HTERT RPE-1 (cell line): ENCODE measurements around the gene BMI1.
"Not testable (repeated sequence)": the region's sequence is repeated elsewhere in the genome, so short reads cannot be mapped to it uniquely, and the experiment has no call there.

ENCODE experiments used
- in situ Hi-C: fragments of 300-500 bp; cut with MboI; formaldehyde crosslinking; loops from 4 replicates; pipeline ENCODE4 v1.14.3; 2020; ENCODE audit warnings: low sequenced_read_pairs

The BMI1 gene

DNA sequence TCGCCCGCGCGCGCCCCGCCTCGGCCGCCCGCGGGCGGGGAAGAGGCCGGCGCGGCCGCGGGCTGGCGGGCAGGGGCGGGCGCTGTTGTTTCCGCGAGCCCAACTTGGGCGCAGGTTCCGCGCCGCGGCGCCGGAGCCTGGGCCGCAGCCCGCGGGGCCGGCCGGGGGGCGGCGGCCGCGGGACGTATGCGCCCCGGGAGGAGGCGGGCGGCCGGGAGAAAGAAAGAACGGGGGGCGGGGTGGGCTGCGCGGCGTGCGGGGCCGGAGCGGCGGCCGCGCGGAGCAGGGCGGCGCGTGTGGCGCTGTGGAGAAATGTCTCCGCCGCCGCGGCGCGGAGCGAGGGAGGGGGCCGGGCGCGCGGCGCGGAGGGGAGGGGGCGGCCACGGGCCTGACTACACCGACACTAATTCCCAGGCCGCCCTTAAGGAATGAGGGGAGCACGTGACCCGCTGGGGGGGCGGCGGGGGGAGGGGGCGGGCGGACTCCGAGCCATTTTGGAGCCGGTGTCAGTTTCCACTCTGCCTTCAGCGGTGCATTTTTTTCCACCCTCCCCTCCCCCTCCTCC lies at the start of gene BMI1:
BMI1 (plus strand) TSS at position 509 of the 565 bp plus-strand sequence. CDS start 5,351 bp downstream, outside the sequence.
- in situ Hi-C loops, result no loop called here

DNA sequence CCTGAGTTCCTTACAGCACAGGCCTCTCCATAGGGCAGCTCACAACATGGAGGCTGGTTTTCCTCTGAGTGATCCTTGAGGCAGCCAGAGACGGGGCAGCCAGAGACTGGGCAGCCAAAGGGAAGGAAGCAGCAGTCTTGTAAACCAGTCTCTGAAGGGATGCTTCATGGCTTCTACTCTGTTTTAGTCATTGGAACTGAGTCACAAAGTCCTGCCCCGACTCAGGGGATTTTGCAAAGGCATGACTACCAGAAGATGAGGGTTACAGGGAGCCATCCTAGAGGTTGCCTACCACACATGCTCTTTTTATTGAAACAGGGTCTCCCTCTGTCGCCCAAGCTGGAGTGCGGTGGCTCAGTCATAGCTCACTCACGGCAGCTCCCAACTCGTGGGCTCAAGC lies 49.1 kb upstream of the BMI1 start:
- in situ Hi-C loops, result no loop called here

DNA sequence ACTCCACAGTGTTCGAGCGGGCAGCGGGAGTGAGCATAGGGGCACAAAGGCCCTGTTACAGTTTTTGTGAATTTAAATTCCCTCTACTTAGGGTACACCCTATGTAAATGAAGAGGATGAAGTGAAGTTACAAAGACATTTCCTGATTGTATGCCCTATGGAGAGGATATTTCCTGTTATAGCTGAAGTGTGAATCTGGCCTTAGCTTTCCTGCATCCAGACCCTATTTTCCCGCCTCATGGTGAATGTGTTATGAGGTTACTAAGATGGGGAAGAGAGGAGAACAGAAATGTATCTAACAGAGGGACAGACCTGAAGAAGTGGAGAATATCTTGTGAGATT lies 42.5 kb upstream of the BMI1 start:
- in situ Hi-C loops, result no loop called here

DNA sequence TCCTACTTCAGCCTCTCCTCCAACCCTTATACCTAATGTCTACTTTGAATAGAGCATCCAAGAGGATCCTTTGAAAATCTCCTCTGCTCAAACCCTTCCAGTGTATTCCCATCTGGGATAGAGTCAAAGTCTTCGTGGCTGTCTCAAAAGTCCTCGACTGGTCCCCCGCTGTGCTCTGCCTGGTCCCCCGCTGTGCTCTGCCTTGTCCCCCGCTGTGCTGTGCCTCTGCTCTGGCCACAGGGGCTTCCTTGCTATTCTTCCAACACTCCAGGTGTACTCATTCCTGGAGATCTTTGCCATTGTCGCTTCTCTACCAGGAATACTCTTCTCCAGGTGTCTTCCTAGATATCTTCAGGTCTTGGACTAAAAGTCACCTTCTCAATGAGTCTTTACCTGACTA lies 40.8 kb upstream of the BMI1 start:
- in situ Hi-C loops, result no loop called here

DNA sequence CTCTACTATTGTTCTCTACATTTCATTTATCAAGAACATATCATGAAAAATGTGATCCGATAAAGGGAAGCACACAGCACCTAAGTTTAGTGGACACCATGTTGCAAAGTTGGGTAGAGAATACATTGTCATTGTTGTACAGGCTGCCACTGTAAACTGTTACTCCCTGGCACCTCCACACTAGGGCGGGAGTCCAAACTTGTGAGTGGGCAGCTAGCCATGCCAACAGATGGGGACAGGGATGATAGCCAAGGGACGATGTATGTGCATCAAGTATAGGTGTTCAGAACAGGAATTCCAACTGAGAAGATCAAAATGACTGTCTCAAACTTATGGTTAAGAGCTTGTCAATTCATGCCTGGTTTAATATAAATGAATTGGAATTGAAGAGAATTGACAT lies 35.8 kb upstream of the BMI1 start:
- in situ Hi-C loops, result no loop called here

DNA sequence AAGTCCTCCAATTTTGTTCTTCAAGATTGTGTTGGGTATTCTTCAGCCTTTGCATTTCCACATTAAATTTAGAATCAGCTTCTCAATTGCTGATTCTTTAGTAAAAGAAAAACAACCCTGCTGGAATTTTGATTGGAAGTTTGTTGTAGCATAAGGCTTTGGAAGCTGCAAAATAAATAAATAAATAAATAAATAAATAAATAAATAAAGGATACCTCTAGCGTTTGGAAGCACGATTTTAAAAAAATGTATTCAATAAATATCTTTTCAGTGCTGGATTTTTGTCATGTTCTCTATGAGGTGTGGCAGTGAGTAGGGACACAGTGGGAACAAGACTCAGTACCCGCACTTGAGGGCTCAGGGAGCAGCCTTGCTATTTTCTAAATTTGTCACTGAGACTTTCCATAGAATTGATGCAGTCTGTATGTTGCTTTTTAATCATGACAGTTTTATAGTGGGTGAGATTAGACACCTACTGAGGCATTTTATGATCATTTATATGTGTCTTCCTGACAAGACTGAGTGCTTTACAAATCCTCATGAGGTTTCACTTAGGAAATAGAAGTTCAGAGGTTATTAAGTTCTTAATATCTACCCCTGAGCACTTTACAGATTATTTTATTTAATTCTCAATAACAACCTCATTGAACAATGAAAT lies 27.0 kb upstream of the BMI1 start:
- in situ Hi-C loops, result no loop called here

DNA sequence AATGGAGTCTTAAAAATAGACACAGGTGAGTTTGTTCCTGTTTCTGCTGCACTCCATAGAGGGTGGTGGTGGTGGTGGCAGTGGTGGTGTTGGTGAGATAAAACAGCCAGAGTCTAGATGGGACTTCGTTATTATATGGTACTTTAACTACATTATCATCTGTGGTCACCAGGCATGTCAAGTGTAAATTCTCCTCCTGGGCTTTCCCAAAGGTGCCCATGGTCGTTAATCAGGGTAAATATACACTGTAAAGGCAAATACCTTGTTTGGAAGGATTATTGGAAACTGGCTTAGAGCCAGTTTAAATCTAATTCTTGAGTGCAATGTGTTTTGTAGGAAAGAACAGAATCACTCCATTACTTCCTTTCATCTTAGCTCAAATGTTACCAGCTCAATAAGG lies 26.2 kb upstream of the BMI1 start:
- in situ Hi-C loops, result no loop called here

DNA sequence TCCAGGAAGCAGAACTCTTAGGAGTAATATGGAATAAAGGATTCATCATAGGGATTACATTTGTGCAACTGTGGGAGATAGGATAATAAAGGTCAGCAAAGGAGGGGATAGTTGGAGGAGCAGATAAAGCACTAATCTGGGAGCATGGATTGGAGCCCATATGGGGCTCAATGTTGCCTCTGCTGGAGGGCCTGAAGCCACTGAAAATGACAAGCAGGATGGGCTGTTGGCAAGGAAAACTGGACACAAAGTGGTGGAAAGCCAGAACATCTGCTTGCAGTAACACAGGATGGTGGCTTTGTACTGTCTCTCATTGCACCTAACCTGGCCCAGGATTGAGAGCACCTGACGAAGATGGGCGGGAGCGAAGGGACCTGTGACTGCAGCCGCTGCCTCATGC lies 19.7 kb upstream of the BMI1 start:
- in situ Hi-C loops, result no loop called here

DNA sequence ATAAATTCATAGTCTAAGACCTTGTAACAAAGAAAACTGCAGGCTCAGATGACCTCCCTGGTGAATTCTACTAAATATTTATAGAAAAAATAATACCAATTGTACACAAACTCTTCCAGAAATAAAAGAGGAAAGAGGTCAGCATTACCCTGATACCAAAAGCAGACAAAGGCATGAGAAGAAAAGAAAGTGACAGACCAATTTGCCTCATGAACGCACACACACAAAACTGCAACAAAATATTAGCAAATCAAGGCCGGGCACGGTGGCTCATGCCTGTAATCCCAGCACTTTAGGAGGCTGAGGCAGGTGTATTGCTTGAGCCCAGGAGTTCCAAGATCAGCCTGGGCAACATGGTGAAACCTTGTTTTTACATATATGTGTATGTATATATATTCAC lies 17.4 kb upstream of the BMI1 start:
- in situ Hi-C loops, result no loop called here

DNA sequence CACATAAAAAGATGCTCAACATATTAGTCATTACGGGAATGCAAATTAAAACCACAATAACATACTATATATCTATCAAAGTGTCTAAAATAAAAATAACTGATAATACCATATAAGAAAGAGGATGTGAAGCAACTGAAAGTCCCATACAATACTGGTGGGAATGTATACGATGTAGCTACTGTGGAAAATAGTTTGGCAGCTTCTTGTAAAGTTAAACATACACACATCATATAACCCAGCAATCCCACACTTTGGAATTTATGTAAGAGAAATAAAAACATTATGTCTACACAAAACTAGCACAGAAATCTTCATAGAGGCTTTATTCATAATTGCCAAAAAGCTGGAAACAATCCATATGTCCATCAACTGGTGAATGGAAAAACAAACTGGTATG lies 15.2 kb upstream of the BMI1 start:
- in situ Hi-C loops, result no loop called here

DNA sequence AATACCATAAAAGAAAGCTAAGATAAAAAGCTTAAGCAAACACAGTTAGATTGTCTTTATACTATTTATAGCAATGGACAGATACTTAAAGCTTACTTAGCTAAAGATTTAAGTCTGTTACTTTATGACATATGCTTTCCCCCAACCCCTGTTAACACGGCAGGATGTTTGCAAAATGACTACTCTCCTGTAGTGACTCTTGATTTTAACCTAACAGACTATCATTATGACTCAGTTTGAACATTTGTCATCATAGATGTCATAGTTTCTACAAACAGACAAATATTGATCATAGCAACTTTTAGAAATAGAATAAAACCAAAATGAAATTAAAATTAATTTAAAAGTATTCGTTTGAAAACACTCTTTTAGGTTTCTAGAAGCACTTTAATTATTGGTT lies 12.5 kb upstream of the BMI1 start:
- in situ Hi-C loops, result no loop called here

DNA sequence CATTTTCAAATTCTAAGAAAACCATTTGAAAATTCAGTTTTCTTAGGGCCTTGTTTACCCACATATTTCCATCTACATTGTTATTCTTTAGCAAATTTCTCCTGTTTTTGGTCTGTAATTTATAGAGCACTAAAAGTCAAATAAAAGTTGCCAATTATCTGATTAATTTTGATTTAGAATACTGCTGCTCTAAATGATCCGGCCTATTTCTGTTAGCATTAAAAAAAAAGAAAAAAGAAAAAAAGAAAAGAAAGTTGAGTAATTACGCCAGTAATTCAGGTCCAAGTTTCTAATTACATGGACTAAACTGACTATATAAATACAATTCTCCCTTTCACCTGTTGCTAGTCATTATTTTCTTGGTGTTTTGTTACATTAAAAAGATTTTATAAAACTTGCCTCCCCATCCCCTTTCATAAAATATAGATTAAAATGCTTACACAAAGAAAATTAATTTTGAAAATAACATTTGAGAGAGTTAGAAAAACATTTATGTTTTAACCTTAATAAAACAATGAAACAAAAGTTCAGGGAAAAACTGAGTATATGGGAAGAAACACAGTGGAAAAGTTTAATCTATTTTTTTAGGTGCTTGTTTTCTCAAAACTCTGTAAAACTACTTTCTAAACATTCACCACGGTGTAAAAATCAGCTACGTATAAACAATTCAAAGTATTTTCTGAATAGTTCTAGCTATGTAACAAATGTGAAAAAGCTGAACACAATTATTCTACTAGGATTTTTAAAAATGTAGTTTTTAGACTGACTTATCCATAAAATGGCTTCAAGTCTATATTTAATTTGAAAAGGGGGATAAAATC lies 11.5 kb upstream of the BMI1 start:
- in situ Hi-C loops, result no loop called here

DNA sequence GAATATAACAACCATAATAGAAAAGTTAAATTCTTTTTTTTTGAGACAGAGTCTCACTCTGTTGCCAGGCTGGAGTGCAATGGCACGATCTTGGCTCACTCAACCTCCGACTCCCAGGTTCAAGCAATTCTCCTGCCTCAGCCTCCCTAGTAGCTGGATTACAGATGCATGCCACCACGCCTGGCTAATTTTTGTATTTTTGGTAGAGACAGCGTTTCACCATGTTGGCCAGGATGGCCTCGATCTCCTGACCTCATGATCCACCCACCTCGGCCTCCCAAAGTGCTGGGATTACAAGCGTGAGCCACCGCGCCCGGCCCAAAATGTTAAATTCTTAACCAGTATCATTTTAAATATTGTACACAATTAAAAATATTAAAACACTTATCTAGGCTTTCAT lies 10.9 kb upstream of the BMI1 start:
- in situ Hi-C loops, result not testable (repeated sequence)

DNA sequence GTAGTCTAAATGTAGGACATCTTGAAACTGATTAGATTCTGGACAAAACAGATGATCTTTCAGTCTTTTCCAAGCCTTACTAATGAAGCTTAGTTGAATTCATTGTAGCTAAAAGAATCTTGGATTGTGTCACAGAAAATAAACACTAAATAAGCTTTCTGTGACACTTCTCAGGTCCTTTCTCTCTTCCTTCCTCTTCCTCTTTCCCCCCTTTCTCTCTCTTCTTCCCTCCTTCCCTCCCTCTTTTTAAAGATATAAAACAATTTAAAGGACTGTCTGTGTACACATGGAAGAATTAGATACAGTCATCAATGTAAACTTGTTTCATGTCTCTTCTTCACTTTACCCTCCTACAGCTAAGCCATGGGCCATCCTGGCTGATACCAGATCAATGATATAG lies 10.0 kb upstream of the BMI1 start:
- in situ Hi-C loops, result no loop called here

DNA sequence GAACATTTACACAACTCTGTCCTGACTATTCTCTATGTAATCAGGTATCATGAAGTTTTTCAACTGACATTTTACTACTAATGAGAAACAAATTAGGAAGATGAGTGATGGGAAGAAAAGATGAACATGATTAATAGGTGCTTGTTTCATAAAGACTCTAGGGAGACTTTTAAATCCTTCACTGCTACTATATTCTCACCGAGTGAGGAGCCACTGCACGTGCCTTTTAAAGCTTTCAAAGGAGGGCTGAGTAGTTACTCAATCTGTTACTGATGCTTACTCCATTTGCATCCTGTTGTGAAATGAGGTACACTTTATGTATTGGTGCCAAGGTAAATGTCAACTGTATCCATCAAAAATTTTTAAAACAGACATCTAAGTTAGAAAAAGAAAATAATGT lies 6.0 kb upstream of the BMI1 start:
- in situ Hi-C loops, result no loop called here

DNA sequence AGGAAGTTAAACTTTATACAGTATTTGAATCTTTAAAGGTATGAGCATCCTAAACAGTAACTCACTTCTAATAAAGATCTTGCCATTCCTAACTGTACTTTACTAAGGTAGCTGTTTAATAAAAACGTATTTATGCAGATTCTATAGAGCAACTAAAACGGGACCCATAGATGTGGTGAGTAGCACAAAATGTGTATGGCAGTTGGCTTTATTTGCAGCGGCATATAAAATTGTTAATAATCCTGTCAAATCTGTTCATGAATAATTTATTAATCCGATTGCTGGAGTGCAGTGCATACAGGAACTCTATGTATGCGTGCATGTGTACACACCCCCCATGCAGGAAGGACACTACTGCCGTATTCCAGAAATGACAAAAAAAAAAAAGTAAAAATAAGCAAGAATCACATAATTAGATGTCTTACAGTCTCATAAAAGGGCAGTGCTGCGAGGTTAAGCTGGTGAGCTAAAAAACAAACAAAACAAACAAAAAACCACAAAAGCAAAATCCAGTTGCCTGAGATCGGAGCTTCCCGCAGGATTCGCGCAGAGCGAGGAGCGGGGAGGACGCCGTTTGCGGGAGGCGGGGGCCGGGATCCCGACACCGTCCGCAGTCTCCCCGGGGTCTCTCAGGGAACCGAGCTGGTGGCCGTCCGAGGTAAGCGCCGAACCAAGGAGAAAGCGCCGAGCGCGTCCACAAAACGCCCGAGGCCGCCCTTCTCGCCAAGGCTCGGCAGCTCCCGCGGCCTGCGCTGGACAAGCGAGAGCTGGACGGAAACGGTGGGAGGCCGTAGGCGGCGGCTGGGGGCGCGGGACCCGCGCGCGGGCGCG lies 5.2 kb upstream of the BMI1 start:
- in situ Hi-C loops, result no loop called here

DNA sequence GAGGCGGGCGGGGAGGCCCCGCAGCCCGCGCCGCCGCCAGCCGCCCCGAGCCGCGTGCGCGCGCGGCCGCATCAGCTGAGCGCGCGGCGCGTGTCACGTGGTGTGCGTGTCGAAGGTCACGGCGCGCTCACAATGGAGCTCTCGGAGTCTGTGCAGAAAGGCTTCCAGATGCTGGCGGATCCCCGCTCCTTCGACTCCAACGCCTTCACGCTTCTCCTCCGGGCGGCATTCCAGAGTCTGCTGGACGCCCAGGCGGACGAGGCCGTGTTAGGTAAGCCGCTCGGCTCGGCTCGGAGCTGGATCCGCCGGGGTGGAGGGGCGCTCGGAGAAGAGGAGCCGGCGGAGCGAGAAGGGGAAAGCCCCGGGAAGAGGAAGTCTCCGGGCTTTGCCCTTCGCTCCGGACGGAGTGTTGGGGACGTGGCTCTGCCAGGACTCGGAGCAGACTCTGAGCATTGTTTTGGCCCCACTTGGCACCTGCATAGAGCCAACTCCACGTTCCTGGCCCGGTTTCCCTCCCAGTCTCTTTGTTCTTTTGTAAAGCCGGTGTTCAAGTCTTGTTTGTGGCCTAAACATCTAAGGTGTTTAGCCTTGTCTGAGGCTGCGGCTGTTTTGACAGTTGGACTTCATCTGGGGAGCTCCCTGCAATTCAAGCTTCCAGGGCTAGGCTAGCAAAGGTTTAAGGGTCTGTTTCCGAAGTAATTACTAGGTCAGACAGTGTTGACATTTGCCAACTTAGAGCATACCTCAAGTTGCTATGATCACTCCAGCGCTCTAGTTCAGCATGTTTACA lies 4.4 kb upstream of the BMI1 start, which contains the start of gene COMMD3:
COMMD3 (plus strand) TSS at position 103 of the 790 bp plus-strand sequence; CDS start at position 133, 30 bp downstream.
- in situ Hi-C loops, result no loop called here

DNA sequence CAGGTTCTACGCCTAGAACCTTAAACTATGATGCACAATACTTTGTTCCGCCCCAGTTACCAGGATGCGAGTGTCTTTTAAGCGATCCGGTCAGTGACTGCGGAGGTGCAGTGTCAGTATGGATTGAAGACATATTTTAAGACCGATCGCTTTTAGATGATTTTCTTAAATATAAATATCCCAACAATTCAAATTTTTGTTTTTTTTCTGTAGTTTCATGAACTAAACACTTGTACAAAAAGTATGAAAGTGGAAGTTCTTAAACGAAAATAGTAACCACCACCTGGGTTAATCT lies 3.9 kb upstream of the BMI1 start:
- in situ Hi-C loops, result no loop called here

DNA sequence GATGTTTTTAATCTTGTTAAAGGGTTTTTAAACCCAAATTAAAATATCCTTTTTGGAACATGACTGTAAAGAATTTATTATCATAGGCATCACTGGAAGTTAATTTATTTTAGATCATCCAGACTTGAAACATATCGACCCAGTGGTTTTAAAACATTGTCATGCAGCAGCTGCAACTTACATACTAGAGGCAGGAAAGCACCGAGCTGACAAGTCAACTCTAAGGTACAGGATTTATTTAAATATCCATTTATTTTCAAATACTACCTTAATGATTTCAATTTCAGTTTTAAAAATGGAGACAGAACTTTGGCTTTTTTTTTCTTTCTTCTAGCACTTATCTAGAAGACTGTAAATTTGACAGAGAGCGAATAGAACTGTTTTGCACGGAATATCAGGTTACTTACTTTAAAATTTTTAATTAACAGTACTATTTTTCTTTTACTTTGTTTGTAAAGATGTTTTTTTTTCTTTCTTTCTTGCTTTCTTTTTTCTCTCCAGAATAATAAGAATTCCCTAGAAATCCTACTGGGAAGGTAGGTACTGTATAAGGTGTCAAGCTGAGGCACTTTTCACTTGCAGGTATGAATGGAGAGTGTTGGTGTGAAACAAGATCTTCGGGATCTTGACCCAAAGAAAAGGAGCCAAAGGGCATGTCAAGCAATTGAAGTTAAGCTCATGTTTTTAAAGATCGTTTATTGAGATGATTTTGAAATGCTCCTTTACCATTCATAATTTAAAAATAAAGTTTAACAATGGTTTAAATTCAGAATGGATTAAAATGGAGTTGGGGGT lies 2.9 kb upstream of the BMI1 start:
- in situ Hi-C loops, result no loop called here

DNA sequence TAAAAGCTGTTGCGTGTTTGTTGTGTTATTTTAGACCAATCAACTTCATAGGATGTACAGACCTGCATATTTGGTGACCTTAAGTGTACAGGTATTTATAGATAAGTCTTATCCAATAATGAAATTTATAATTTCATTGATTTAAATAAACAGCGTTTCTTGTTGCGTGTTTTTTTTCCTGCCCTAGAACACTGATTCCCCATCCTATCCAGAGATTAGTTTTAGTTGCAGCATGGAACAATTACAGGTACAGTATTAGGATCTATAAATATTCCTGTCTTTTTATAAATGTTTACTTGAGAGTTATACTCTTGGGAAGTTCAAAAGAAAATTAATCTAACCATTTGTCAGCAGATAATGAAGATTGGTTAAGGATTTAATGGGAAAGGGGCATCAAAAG lies 2.1 kb upstream of the BMI1 start:
- in situ Hi-C loops, result no loop called here
